GM18508 (cell line): Measurements from ENCODE around the gene GTF2B.
"Not testable (repeated sequence)": the region's sequence is repeated elsewhere in the genome, so short reads cannot be mapped to it uniquely, and the experiment has no call there.

Source experiments
- ATAC-seq: cut with Tn5 transposase; IDR thresholded peaks from one replicate; pipeline ENCODE4 v1.9.1; 2021; ENCODE audit warnings: moderate number of reproducible peaks; ENCODE audit not compliant: insufficient read depth, unreplicated experiment

The GTF2B gene

GRCh38 chr1:88891318-88891950, at the start of gene GTF2B:
GTF2B (minus strand) TSS chr1:88891567; CDS start chr1:88891499, 68 bp downstream.
- peak; percentile 76 for ATAC-seq

- ATAC-seq = not testable (repeated sequence)
These were observed 47.2 kb upstream of the GTF2B start for GRCh38 chr1:88938528-88938927.

GRCh38 chr1:88936760-88937342, 45.5 kb upstream of the GTF2B start:
- no peak for ATAC-seq

GRCh38 chr1:88936223-88936523, 44.8 kb upstream of the GTF2B start:
- no peak for ATAC-seq

GRCh38 chr1:88935522-88936222, 44.3 kb upstream of the GTF2B start:
- ATAC-seq = no peak

GRCh38 chr1:88930176-88930575, 38.8 kb upstream of the GTF2B start:
- ATAC-seq = not testable (repeated sequence)

GRCh38 chr1:88923224-88923623, 31.9 kb upstream of the GTF2B start:
- ATAC-seq = no peak

GRCh38 chr1:88922214-88922613, 30.8 kb upstream of the GTF2B start:
- no peak for ATAC-seq

GRCh38 chr1:88920845-88921244, 29.5 kb upstream of the GTF2B start:
- no peak for ATAC-seq

- no peak for ATAC-seq
These were observed 26.1 kb upstream of the GTF2B start for GRCh38 chr1:88917321-88918025.

GRCh38 chr1:88916883-88917282, 25.5 kb upstream of the GTF2B start:
- ATAC-seq = no peak

GRCh38 chr1:88911800-88912199, 20.4 kb upstream of the GTF2B start:
- ATAC-seq = not testable (repeated sequence)

GRCh38 chr1:88911161-88911560, 19.8 kb upstream of the GTF2B start:
- ATAC-seq = no peak

- no peak for ATAC-seq
These were observed 19.0 kb upstream of the GTF2B start for GRCh38 chr1:88910401-88910800.

GRCh38 chr1:88900883-88901282, 9.5 kb upstream of the GTF2B start:
- no peak for ATAC-seq

- ATAC-seq = no peak
These were observed 5.8 kb upstream of the GTF2B start for GRCh38 chr1:88897070-88897730.

GRCh38 chr1:88892357-88892877, 1.1 kb upstream of the GTF2B start:
- no peak for ATAC-seq

GRCh38 chr1:88891951-88892340, 579 bp upstream of the GTF2B start:
- ATAC-seq = no peak

GRCh38 chr1:88890791-88891317, 513 bp downstream of the GTF2B start:
- no peak for ATAC-seq

GRCh38 chr1:88890131-88890530, 1.2 kb downstream of the GTF2B start:
- ATAC-seq = no peak
